Activated CD4-positive, alpha-beta T cell treated with anti-CD3 and anti-CD28 coated beads, Interleukin-2, amount 50 U/mL, for 24 hours (primary cell): ENCODE data around the gene BCR.
"Not testable (repeated sequence)": the region's sequence is repeated elsewhere in the genome, so short reads cannot be mapped to it uniquely, and the experiment has no call there.

Experiments
- DNase-seq, 2 donors: peaks; one replicate each; pipeline ENCODE4 v3.0.0-alpha.2; 2020; ENCODE audit warnings: low read depth in 1 of 2, low spot score in 1 of 2

The BCR gene

GRCh38 chr22:23361676-23362075 lies 181.4 kb downstream of the BCR start:
- no peak for DNase-seq

DNA sequence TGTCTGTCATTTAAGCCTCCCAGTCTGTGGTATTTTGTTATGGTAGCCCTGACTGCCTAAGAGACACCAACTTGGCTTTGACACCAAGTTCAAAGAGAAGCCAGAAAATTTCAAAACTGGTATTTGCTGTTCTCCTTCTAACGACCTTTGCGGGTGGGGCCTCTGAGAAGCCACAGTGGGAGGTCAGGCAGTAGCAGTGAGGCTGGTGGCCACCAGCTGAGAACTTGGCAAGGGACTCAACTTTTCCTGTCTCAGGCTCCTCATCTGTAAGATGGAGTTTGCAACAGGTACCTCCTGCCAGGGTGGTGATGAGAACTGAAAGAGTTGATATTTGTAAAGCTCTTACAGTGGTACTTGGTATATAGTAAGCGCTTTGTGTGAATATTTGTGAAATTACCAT lies 183.4 kb downstream of the BCR start:
- no peak for DNase-seq

GRCh38 chr22:23364389-23364788 lies 184.1 kb downstream of the BCR start:
- no peak for DNase-seq

- DNase-seq = no peak
Observed at GRCh38 chr22:23365524-23365923, 185.2 kb downstream of the BCR start.

DNA sequence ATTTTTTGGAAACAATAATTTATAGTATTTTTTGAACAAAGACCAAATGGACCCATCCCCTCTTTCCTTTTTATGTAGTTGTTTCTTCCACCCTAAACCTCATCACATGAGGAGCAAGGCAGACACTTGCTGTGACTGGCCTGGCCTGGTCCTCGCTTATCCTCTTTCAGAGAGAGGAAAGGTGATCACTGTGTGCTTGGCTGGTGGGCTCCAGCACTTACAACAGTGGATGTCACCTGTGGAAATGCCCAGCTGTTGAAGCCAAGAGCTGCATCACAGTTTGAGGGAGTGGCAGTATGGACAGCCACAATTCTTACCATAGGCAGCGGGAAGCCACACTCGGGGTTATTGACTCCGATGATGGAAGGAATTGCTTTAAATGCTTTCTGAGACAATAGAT lies 185.7 kb downstream of the BCR start:
- DNase-seq = no peak

GRCh38 chr22:23367196-23367595 lies 186.9 kb downstream of the BCR start:
- DNase-seq = not testable (repeated sequence)
